ENCODE measurements around the gene NFRKB.
"Not testable (repeated sequence)": the region's sequence is repeated elsewhere in the genome, so short reads cannot be mapped to it uniquely, and the experiment has no call there.

The NFRKB gene

GRCh38 chr11:129894278-129895125 lies 876 bp downstream of the NFRKB start:
- peak; percentile 42 for DNase-seq (ENCODE audit: low read depth, low spot score)

GRCh38 chr11:129888451-129888850 lies 6.9 kb downstream of the NFRKB start:
- DNase-seq (ENCODE audit: low read depth, low spot score), result no peak

GRCh38 chr11:129885381-129885780 lies 10.0 kb downstream of the NFRKB start:
- DNase-seq (ENCODE audit: low read depth, low spot score), result no peak

GRCh38 chr11:129884581-129884980 lies 10.8 kb downstream of the NFRKB start:
- no peak for DNase-seq (ENCODE audit: low read depth, low spot score)

GRCh38 chr11:129881570-129882170 lies 13.7 kb downstream of the NFRKB start:
- peak; percentile 55 for DNase-seq (ENCODE audit: low read depth, low spot score)

- DNase-seq (ENCODE audit: low read depth, low spot score), result no peak
These were observed 15.1 kb downstream of the NFRKB start for GRCh38 chr11:129880311-129880710.

- DNase-seq (ENCODE audit: low read depth, low spot score), result no peak
These were observed 23.5 kb downstream of the NFRKB start for GRCh38 chr11:129871914-129872313.

- peak; percentile 16 for DNase-seq (ENCODE audit: low read depth, low spot score)
These were observed 26.8 kb downstream of the NFRKB start for GRCh38 chr11:129868626-129869025.

- peak; percentile 37 for DNase-seq (ENCODE audit: low read depth, low spot score)
These were observed 29.1 kb downstream of the NFRKB start for GRCh38 chr11:129866311-129866710.

- no peak for DNase-seq (ENCODE audit: low read depth, low spot score)
These were observed 29.7 kb downstream of the NFRKB start for GRCh38 chr11:129865701-129866100.

- DNase-seq (ENCODE audit: low read depth, low spot score), result no peak
These were observed 30.6 kb downstream of the NFRKB start for GRCh38 chr11:129864811-129865210.

- peak; percentile 96 for DNase-seq (ENCODE audit: low read depth, low spot score)
These were observed 33.5 kb downstream of the NFRKB start for GRCh38 chr11:129861702-129862522.

GRCh38 chr11:129856036-129856435 lies 39.3 kb downstream of the NFRKB start:
- DNase-seq (ENCODE audit: low read depth, low spot score), result no peak

GRCh38 chr11:129855086-129855485 lies 40.3 kb downstream of the NFRKB start:
- DNase-seq (ENCODE audit: low read depth, low spot score), result peak; percentile 28

GRCh38 chr11:129854232-129854805 lies 41.1 kb downstream of the NFRKB start:
- DNase-seq (ENCODE audit: low read depth, low spot score), result no peak

GRCh38 chr11:129853518-129854231 lies 41.7 kb downstream of the NFRKB start:
- peak; percentile 47 for DNase-seq (ENCODE audit: low read depth, low spot score)

GRCh38 chr11:129852125-129852740 lies 43.1 kb downstream of the NFRKB start:
- DNase-seq (ENCODE audit: low read depth, low spot score), result no peak

- no peak for DNase-seq (ENCODE audit: low read depth, low spot score)
These were observed 45.8 kb downstream of the NFRKB start for GRCh38 chr11:129849447-129850130.

- not testable (repeated sequence) for DNase-seq (ENCODE audit: low read depth, low spot score)
These were observed 48.0 kb downstream of the NFRKB start for GRCh38 chr11:129847361-129847760.

Data from astrocyte of the hippocampus (primary cell).